Medulla oblongata (tissue), 1 donor: ENCODE results near the gene HCK.

Experiments
- DNase-seq: peaks from one replicate; pipeline ENCODE4 v3.0.0-alpha.2; 2015; ENCODE audit errors: extremely low spot score

Gene HCK

DNA sequence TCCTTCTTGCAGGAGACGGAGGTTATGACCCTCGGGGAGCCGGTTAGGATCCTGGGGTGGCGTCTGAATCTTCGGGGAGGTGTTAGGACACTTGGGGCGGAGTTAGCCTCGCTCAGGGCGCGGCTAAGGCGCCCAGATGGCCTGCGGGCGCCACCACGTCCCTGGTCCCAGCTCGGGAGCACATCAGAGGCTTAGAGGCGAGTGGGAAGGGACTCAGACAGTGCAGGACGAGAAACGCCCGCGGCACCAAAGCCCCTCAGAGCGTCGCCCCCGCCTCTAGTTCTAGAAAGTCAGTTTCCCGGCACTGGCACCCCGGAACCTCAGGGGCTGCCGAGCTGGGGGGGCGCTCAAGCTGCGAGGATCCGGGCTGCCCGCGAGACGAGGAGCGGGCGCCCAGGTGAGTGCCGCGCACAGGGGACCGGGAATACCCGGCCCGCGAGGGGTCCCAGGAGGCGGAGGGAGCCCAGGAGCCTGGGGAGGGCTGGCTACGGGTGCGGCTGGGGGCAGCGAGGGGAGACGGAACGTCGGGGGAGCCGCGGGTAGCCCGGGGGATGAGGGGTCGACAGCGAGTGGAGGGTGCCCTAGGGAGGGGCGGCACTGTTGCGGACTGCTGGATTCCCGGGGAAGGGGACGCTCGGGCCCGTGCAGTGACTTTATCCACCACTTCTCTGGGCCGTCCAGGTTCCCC is at the start of gene HCK:
TSS of gene HCK (plus strand) at position 153 of the 688 bp plus-strand sequence.
- DNase-seq: peak; percentile 38

DNA sequence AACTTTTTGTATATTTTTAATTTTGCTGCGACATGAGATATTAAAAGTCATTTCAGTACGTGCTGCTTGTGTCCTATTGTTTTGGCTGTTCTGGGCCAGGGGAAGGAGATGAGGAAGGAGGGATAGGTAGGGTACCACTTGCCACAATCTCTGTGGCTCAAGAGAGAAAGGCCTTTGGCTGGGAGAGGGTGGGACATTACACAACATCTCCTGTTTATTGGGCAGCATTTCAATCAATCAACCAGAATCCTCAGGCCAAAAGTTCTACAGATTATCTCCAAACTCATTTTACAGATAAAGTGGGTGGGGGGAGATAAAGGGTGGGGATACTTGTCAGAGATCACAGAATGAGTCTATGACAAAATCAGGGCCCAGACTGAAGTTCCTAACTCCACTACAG is 48.7 kb upstream of the HCK start:
- DNase-seq: no peak

DNA sequence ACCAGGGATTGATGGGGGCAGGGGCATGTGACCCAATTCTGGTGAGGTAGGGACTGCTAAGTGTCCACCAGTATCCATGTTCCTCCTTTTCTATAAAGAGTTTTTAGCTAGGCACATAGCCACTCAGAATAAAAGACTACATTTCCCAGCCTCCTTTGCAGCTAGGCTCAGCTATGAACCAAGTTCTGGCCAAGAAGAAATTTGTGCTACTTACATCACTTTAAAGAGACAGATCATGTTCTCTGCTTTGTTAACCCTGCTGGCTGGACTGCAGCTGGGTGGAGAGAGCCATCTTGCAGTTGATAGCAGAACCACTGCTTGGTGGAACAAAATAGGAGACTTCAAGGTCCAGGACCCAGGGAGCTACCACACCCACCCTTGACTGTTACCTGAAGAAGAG is 47.1 kb upstream of the HCK start:
- no peak for DNase-seq

DNA sequence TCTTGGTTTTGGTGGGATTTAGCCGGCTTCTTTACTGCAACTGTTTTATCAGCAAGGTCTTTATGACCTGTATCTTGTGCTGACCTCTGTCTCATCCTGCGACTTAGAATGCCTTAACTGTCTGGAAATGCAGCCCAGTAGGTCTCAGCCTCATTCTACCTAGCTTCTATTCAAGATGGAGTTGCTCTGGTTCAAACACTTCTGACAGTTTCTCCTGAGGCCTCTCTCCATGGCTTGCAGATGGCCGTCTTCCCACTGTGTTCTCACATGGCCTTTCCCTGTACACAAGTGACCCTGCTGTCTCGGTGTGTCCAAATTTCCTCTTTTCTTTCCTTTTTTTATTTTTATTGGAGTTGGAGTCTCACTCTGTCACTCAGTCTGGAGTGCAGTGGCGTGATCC is 46.0 kb upstream of the HCK start:
- no peak for DNase-seq

DNA sequence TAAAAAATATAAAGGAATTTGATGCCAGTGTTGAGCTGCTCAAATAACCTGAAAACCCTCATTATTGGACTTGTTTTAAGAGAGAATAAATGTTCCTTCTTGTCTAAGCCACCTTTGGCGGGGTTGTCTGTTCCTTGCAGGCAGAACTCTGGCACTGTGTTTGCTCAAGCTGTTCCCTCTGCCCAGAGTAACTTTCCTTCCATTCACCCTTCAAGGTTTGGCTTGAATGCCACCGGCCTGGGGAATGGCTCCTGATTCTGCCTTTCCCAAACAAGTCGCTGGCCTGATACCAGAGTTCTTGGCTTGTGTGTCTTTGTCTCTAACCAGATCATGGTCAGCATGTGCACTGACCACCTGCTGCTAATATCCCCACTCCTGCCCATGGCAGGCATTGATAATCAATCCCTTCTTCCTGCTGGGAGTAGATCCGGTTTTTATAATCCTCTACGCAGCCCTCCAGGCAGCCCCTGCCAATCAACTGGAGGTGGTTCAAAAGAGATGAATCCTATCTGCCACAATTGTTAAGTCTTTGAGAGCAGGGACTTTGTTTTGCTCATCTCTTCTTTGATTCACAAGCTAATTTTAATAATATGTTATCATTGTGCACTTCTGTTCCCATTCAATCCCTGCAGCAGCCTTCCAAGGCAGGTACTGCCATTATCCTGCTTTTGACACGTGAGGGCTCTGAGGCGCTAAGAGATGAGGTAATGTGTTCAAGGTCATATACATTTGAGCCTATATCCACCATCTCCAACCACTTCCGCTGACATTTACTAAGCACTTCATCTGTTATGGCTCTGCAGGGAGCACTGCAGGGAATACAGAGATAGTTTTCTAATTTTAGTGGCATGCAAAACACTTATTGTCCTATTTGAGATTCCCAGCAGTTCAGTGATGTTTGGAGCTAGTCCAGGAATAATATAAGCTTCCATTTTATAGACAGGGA is 44.9 kb upstream of the HCK start:
- no peak for DNase-seq

DNA sequence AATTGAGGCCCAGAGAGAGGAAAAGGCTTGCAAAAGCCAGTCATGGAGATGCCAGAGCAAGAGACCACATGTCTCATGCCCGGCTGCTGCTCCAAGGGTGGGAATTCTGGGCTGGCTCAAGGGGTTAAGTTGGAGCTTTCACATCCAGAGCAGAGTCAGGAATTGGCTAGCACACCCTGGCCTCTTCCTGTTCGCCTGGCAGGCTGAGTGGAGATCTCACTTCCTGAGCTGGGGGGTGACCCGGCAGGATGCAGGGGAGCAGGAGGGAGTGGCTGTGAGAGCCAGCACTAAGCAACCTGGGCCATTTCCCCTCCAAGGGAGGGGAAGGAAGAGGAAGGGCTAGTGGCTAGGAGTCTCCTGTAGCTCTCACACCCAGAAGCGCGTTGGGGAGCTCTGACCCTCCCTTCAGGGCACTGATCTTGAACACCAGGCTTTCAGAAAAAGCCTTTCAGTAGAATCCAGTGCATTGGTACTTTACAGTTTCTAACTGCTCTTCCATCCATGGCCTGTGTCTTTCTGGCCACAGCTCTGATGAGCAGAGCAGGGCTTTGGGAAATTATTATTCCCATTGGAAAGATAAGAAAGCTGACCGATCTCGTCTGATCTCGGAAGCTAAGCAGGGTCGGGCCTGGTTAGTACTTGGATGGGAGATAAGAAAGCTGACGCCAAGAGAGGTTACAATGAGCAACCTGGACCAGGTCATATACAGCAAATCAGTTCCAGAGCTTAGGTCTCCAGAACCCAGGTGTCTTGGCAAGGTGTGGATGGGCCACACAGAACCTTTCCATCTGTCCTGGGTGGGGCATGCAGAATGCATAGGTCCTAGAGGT is 44.0 kb upstream of the HCK start:
- no peak for DNase-seq

DNA sequence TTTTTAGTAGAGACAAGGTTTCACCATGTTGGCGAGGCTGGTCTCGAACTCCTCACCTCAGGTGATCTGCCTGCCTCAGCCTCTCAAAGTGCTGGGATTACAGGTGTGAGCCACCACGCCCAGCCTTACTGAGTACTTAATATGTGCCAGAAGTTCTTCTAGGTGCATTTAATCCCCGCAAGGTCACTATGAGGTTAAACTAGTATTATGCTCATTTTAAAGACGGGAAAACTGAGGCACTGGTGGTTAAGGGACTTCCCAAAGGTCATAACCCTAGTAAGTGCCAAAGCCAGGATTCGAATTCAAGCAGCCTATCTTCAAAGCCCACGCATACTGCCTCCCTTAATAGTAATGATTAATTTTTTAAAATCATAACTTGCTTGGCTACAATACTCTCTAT is 42.5 kb upstream of the HCK start:
- DNase-seq: no peak

DNA sequence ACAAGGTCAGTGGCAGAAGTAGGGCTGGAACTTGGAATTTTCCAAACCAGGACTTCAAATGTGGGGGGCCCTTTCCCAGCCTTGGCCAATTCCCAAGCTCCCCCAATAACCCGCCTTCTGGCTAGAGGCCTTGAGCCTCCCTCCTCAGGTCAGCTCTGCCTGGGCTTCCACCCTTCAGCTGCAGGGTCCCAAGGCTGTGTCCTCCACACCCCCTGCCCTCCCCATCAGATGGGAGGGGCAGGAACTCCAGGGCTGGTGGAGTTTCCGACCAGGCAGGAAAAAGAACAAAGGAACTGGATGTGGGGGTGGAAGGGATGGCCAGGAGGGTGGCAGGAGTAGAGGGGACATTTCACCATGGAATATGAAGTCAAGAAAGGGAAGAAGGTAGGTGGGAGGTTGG is 41.9 kb upstream of the HCK start, which contains the start of gene CCM2L:
TSS of gene CCM2L (plus strand) at position 338 of the 400 bp plus-strand sequence. CDS start at position 355, 17 bp downstream.
- no peak for DNase-seq

DNA sequence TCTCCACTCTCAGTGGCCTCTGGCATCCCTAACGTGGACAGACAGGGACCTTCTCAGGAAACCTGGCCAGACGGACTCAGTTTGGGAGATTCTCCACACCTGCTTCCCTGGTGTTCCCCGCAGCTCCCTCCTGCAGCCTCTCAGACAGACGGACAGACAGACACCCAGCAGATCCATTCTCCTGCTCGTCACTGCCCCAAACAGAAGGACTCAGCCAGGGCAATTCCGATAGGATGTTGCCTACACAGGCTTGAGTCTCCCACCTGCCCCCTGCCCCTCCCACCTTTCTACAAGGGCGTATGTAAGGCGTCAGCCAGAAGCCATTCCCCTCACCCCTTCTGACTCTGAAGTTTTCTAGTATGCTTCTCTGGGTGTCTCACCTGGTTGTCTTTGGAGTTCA is 41.4 kb upstream of the HCK start:
- no peak for DNase-seq

DNA sequence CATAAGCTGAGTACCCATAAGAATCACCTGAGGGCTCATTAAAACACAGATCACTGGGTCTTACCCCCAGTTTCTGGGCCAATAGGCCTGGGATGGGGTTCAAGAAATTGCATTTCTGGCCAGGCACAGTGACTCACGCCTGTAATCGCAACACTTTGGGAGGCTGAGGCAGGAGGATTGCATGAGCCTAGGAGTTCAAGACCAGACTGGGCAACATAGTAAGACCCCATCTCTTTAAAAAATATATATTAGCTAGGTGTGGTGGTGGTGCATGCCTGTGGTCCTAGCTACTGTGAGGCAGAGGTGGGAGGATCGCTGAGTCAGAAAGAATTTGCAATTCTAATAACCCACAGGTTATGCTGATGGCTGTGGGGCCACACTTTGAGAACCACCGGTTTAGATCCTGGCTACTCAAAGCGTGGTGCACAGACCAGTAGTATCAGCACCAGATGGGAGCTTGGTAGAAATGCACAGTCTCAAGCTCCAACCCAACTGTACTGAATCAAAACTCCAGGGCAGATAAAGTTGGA is 39.8 kb upstream of the HCK start:
- no peak for DNase-seq

DNA sequence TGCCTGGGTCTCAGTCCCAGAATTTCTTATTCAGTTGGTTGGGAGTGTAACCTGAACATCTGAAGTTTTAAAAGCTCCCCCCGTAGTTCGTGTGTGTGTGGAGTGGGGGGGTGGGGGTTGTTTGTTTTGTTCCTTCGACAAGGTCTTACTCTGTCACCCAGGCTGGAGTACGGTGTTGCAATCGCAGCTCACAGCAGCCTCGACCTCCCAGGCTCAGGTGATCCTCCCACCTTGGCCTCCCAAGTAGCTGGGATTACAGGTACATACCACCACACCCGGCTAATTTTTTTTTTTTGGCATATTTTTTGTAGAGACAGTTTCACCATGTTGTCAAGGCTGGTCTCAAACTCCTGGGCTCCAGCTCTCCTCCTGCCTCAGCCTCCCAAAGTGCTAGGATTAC is 38.7 kb upstream of the HCK start:
- no peak for DNase-seq

DNA sequence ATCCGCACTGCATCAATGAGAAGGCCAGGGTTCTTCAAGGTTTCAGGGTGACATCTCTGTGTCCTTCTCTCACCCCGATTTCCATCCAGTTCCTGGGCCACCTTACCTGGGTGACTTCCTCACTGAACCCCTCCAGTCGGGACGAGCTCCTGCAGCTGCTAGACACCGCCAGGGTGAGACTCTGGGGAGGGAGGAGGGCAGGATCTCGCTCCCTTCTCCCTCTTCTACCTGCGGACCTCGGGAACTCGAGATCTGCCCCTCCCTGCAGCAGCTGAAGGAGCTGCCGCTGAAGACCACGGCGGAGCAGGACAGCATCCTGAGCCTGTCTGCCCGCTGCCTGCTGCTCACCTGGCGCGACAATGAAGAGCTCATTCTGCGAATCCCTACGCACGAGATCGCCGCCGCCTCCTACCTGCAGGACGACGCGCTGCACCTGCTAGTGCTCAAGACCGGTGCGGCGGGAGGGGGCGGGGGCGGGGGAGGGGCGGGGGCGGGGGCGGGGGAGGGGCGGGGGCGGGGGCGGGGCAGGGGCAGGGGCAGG is 34.3 kb upstream of the HCK start:
- no peak for DNase-seq

DNA sequence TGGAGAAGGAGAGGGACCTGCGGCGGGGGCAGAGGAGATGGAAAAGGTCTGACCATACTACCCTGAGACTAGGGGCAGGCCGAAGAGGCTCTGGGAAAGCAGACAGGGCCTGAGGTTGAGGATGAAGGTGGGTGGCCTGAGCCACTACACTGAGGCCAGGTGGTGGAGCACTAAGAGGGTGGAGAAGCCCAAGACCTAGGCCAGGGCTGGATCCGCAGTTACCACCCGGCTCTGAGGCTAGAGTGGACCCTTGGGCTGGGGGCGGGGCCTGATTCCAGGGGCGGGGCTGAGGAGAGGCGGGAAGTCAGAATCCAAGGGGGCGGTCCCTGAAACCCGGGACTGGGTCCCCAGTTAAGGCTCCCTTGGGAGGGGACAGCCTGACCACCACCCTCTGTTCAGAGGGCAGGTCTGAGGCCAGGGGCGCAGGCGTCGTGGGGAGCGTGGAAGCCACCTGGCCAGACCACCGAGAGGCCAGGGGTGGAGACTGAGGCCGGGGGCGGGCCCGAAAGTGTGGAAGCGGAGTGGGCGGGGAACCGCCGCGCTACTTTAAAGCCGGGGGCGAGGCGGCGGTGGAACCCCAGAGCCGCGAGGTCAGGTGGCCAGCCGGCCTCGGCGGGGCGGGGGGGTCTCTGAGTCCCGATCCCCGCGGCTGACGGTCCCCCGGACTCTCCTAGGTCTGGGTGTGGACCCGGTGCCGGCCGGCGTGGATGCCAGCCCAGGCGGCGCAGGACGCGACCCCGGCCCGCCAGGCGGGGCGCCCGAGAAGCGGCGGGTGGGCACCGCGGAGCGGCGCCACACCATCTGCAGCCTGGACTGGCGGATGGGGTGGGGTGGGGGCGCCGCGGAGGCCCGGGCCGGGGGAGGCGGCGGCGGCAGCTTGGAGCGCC is 33.5 kb upstream of the HCK start:
- no peak for DNase-seq

DNA sequence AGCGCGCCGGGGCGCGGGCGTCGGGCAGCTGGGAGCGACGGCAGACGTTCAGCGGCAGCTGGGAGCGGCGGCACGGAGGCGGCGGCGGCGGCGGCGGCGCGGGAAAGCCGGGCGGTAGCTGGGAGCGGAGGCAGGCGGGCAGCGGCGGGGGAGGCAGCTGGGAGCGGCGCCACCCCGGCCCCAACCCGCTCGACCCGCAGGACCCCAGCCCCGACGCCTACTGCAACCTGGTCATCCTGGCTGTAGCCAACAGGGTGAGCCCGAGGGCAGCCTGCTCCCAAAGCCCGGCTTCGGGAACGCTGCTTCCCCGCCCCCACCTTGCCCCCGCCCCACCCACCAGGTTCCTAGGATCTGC is 32.9 kb upstream of the HCK start:
- DNase-seq: no peak

DNA sequence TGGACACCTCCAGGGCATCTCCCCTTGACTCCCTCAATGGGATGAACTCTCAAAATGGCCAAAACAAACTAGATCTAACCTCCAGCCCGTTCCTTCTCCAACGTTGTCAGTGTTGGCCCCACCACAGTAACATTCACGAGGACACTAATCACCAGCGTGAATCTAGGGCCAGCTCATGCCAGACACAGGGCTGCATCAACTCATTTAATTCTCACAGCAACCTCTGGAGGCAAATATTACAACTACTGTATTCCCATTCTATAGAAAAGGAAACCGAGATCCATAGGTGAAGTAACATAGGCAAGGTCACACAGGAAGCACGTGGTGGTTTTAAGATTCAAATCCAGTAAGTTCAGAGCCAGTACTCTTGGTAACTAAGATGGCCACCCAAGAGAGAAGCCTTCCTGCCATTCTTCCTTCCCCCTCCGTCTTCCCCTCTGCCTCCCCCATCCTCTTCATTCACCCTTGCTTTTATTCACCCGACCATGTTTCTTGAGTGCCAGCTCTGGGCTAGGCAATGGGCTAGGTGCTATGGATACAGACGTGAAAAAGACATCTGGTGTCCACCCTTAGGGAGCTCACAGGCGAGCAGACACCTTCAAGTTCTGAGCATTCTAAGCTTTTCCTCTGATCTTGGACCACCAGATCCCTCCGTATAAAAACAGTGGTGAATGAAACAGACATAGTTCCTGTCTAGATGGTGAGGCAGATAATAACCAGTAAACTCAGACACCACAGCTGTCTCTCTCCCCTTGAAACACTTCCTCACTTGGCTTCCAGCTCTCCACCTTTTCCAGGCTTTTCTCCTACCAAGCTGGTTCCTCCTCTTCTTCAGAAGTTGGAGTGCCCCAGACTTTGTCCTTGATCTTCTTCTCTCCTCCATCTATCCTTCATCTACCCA is 32.2 kb upstream of the HCK start:
- no peak for DNase-seq

DNA sequence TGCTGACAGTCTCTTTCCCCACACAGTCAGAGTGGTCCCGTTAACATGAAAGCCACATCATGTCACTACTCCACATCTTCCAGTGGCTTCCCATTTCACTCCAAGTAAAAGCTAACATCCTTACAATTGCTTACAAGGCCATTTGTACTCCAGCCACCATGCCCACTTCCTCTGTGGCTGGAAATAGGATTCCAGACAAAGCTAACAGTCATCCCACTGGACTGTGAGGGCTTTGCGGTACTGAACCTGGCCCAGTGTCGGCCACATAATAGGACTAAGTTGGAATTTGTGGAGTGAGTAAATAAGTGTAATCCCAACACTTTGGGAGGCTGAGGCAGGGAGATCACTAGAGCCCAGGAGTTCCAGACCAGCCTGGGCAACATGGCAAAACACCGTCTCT is 31.0 kb upstream of the HCK start:
- DNase-seq: no peak

DNA sequence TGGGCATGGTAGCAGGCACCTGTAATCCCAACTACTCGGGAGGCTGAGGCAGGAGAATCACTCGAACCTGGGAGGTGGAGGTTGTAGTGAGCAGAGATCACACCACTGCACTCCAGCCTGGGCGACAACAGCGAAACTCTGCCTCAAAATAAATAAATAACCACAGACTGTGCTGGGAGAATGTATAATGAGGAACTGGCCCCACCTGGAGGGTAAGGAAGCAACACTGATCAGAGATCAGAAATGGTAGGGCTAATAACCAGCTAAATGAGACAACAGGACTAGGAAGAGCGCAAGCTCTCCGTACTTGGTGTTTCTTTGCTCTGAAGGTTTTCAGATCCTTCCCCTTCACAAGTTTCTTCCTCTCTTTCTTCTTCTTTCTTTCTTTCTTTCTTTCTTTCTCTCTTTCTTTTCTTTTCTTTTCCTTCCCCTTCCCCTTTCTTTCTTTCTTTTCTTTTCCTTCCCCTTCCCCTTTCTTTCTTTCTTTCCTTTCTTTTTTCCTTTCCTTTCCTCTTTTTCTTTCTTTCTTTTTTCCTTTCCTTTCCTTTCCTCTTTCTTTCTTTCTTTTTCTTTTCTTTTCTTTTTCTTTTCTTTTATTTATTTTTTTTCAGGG is 27.3 kb upstream of the HCK start:
- no peak for DNase-seq

DNA sequence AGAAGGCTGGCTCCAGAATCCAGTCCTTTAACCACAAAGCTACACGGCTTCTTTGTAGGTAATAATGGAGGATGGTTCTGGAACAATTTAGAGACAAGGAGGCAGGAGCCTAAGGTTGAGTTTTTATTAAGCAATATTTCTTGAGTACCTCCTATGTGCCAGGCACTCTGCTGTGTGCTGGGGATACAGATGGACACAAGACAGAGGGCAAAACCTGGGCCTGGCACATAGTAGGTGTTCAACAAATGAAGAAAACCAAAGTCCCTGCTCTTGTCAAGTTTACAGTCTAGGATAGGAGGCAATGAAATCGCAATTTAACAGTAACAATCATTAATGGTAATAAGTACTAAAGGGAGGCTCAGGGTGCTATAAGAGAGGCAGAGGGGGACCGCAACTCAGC is 24.4 kb upstream of the HCK start:
- DNase-seq: no peak
